ENCODE measurements around the gene PRM1. TPM values are rescaled to one million over a fixed set of nuclear protein-coding genes. Genes with fewer than 3 reads are reported as not detected.

The PRM1 gene
- total and polyA plus RNA-seq, 2 of the 4 experiments (the other 2 are of a cell fraction) = not detected

DNA sequence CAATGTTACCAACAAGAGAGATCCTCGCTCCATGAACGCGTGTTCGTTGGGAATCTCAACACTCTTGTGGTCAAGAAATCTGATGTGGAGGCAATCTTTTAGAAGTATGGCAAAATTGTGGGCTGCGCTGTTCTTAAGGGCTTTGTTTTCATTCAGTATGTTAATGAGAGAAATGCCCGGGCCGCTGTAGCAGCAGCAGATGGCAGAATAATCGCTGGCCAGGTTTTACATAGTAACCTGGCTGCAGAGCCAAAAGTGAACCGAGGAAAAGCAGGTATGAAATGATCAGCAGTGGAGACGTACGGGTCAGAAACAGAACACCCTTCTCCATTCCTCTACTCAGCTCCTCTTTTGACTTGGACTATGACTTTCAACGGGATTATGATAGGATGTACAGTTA lies 38.5 kb downstream of the PRM1 start:
- dilution Hi-C loops (cut with HindIII; ENCODE audit: low sequenced_read_pairs, unreplicated experiment) = no loop called here
- Histone ChIP-seq H3K4me3 (ENCODE audit: insufficient read depth, low read depth, low read length) (no peak overlapping the region), H2BK120ac (ENCODE audit: low read depth, low read length) (no peak overlapping the region), H3K9me3 (ENCODE audit: control insufficient read depth, insufficient read depth, low read length) (no peaks in the 10 kb centered on the region), H2BK20ac (ENCODE audit: low read depth, low read length) (no peak overlapping the region), H4K20me1 (ENCODE audit: insufficient read depth, low read length) (no peaks in the 10 kb centered on the region), H3K27me3 (ENCODE audit: control insufficient read depth, insufficient read depth, low read length) (peaks cover 6% of the 10 kb centered on the region), H3K79me1 (ENCODE audit: low read depth in 1 of 2, low read length in 2 of 2) (no peaks in the 10 kb centered on the region), H2AK5ac (ENCODE audit: low read depth, low read length) (no peak overlapping the region), H3K18ac (ENCODE audit: low read depth, low read length) (no peak overlapping the region), H4K8ac (ENCODE audit: low read depth in 2 of 2, low read length in 2 of 2) (no peak overlapping the region), H2BK5ac (ENCODE audit: low read depth, low read length, poor library complexity, severe bottlenecking) (no peak overlapping the region), H4K91ac (ENCODE audit: insufficient read depth, low read depth, low read length) (no peak overlapping the region), H3K4ac (ENCODE audit: low read depth, low read length) (no peak overlapping the region), H3K9me1 (ENCODE audit: insufficient read depth, low read length) (no peaks in the 10 kb centered on the region), H3K9ac (ENCODE audit: low read depth, low read length) (no peak overlapping the region), H3K27ac (ENCODE audit: insufficient read depth, low read length) (no peak overlapping the region), H4K5ac (ENCODE audit: low read depth, low read length) (no peak overlapping the region), H3K56ac (ENCODE audit: extremely low read depth, insufficient read depth, low read length) (no peak overlapping the region), H3K23ac (ENCODE audit: low read depth, low read length) (no peak overlapping the region), H2AFZ (replicated peaks; ENCODE audit: low read length, poor library complexity) (no peak overlapping the region), H3K14ac (replicated peaks; ENCODE audit: low read depth, low read length) (no peak overlapping the region), H3K4me1 (ENCODE audit: control insufficient read depth, insufficient read depth, low read length) (0 out of 2 replicates have a peak, but pooled peaks cover 2% of the 10 kb centered on the region), H2AK9ac (replicated peaks; ENCODE audit: low read depth, low read length, poor library complexity) (no peak overlapping the region), H3K36me3 (ENCODE audit: control insufficient read depth, insufficient read depth, low read length) (no peaks in the 10 kb centered on the region), H3K4me2 (ENCODE audit: low read depth, low read length) (no peak overlapping the region), H2BK15ac (ENCODE audit: low read depth, low read length) (no peak overlapping the region)
- DNase-seq (no peak), ATAC-seq (ENCODE audit: low read depth) (no peak)
- TF ChIP-seq FOS (IDR thresholded peaks at IDR 0.05; ENCODE audit: low read depth, low read length) (no peak), RCOR1 (IDR thresholded peaks at IDR 0.05; ENCODE audit: insufficient replicate concordance, low read length) (no peak), NFE2L2 (IDR thresholded peaks at IDR 0.05; ENCODE audit: low read depth, low read length) (no peak), CHD1 (IDR thresholded peaks at IDR 0.05; ENCODE audit: low read depth, low read length) (no peak), SMC3 (IDR thresholded peaks at IDR 0.05; ENCODE audit: low read depth, low read length) (no peak), MXI1 (IDR thresholded peaks at IDR 0.05; ENCODE audit: borderline replicate concordance, low read depth, low read length) (no peak), RFX5 (IDR thresholded peaks at IDR 0.05; ENCODE audit: low read depth, low read length) (no peak), RAD21 (IDR thresholded peaks at IDR 0.05; ENCODE audit: low read length) (no peak), CTCF (conservative IDR thresholded peaks at IDR 0.05; ENCODE audit: low read depth, low read length) (no peak), USF2 (IDR thresholded peaks at IDR 0.05; ENCODE audit: low read depth, low read length) (no peak), POLR2A (IDR thresholded peaks at IDR 0.05; ENCODE audit: low read depth, low read length) (no peak), MAZ (IDR thresholded peaks at IDR 0.05; ENCODE audit: borderline replicate concordance, low read depth, low read length) (no peak), BHLHE40 (IDR thresholded peaks at IDR 0.05; ENCODE audit: low read depth, low read length) (no peak), MAFK (IDR thresholded peaks at IDR 0.05; ENCODE audit: low read depth, low read length) (no peak), CEBPB (IDR thresholded peaks at IDR 0.05; ENCODE audit: low read depth, low read length) (no peak)
- TF ChIP-seq, protein P1, sequence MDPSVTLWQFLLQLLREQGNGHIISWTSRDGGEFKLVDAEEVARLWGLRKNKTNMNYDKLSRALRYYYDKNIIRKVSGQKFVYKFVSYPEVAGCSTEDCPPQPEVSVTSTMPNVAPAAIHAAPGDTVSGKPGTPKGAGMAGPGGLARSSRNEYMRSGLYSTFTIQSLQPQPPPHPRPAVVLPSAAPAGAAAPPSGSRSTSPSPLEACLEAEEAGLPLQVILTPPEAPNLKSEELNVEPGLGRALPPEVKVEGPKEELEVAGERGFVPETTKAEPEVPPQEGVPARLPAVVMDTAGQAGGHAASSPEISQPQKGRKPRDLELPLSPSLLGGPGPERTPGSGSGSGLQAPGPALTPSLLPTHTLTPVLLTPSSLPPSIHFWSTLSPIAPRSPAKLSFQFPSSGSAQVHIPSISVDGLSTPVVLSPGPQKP (IDR thresholded peaks at IDR 0.05; ENCODE audit: borderline replicate concordance, low read depth, low read length) = no peak
- in situ Hi-C loops (cut with MboI; ENCODE audit: low sequenced_read_pairs) = no loop called here
- POLR2A ChIA-PET (ENCODE audit: unreplicated experiment) = no interaction called here
- intact Hi-C loops (cut with micrococcal nuclease) = no loop called here
- WGBS, 2 experiments (ENCODE audit: extremely low coverage in 2 of 2, insufficient read length in 1 of 2) = 92% methylated on average over 8 of the region's 12 CpGs; no CpG with 5 or more reads in 1 of the 2 experiments
- CTCF ChIA-PET = interaction anchor here (1.0 kb wide), 1 partner anchor 13 kb away, joined by 3 read pairs; no protein-coding TSS in a partner anchor
- no TSS peak for BruUV-seq (replicated peaks)
